CD8-positive, alpha-beta memory T cell (primary cell): Measurements from ENCODE around the gene MOB3B. TPM values are rescaled to one million over a fixed set of nuclear protein-coding genes. Genes with fewer than 3 reads are reported as not detected.

Experiments used
- CTCF ChIA-PET: fragments of 350-600 bp; sonication (Branson Sonifier 250); formaldehyde crosslinking; loops from one replicate; lab custom pipeline; 2021; ENCODE audit warnings: antibody characterized with exemption; lab: Charles Lee
- POLR2A ChIA-PET: fragments of 350-600 bp; sonication (Branson Sonifier 250); formaldehyde crosslinking; loops from one replicate; lab custom pipeline; 2021; ENCODE audit warnings: antibody characterized with exemption; lab: Charles Lee
- DNase-seq, 5 donors: peaks; one replicate each; pipeline versions ENCODE4 v3.0.0 to v3.0.0-alpha.2; 2020 to 2022; ENCODE audit warnings: mixed read lengths in 1 of 5
- H3K27ac ChIP-seq: one replicate; pipeline ENCODE4 v1.7.0; 2013; ENCODE audit warnings: low read depth, mild to moderate bottlenecking, low read length, moderate library complexity
- H3K27me3 ChIP-seq: 2 replicates; pipeline ENCODE4 v1.7.0; 2013; ENCODE audit warnings: low read length, mild to moderate bottlenecking; ENCODE audit not compliant: insufficient read depth, poor library complexity, severe bottlenecking
- H3K36me3 ChIP-seq: 2 replicates; pipeline ENCODE4 v1.7.0; 2013; ENCODE audit warnings: mild to moderate bottlenecking, low read length, moderate library complexity; ENCODE audit not compliant: insufficient read depth
- H3K4me1 ChIP-seq: 2 replicates; pipeline ENCODE4 v1.7.0; 2013; ENCODE audit warnings: mild to moderate bottlenecking, low read length, moderate library complexity; ENCODE audit not compliant: insufficient read depth
- H3K4me3 ChIP-seq: 2 replicates; pipeline ENCODE4 v1.7.0; 2013; ENCODE audit warnings: mild to moderate bottlenecking, low read length
- H3K9me3 ChIP-seq: 2 replicates; pipeline ENCODE4 v1.7.0; 2013; ENCODE audit warnings: mild to moderate bottlenecking, low read length
- H3K27ac Mint-ChIP-seq, 8 donors: one replicate each; pipeline ENCODE4 v1.8.0; 2020 to 2021; ENCODE audit warnings: mixed read lengths in 8 of 8, mild to moderate bottlenecking in 6 of 8, inconsistent platforms in 3 of 8, moderate library complexity in 3 of 8
- H3K27me3 Mint-ChIP-seq, 2 donors: one replicate each; pipeline ENCODE4 v1.8.0; 2020 to 2021; ENCODE audit warnings: mixed read lengths in 2 of 2, mild to moderate bottlenecking in 1 of 2, moderate library complexity in 1 of 2
- H3K36me3 Mint-ChIP-seq, 3 donors: one replicate each; pipeline ENCODE4 v1.8.0; 2020 to 2021; ENCODE audit warnings: mixed read lengths in 3 of 3, inconsistent platforms in 1 of 3, mild to moderate bottlenecking in 1 of 3
- H3K4me1 Mint-ChIP-seq, 3 donors: one replicate each; pipeline ENCODE4 v1.8.0; 2020 to 2021; ENCODE audit warnings: mixed read lengths in 3 of 3, inconsistent platforms in 1 of 3, mild to moderate bottlenecking in 1 of 3
- H3K4me3 Mint-ChIP-seq, 7 donors: one replicate each; pipeline ENCODE4 v1.8.0; 2020 to 2021; ENCODE audit warnings: mixed read lengths in 7 of 7, mild to moderate bottlenecking in 6 of 7, moderate library complexity in 4 of 7, inconsistent platforms in 2 of 7
- H3K9me3 Mint-ChIP-seq, 5 donors: one replicate each; pipeline ENCODE4 v1.8.0; 2020 to 2022; ENCODE audit warnings: mixed read lengths in 5 of 5, mild to moderate bottlenecking in 3 of 5, moderate library complexity in 2 of 5, inconsistent platforms in 1 of 5
- polyA plus RNA-seq: library from polyadenylated mRNA; unstranded; fragments of 300-500 nt; fragmentation: Illumina TruSeq; gene quantifications from one replicate; pipeline ENCODE4 v1.2.3, GENCODE V29; 2021
- total RNA-seq, 2 experiments: library from RNA; stranded (reverse); gene quantifications; one replicate each; pipeline ENCODE4 v1.2.3, GENCODE V29; 2021

The MOB3B gene
- total and polyA plus RNA-seq, 3 experiments from 2014 or later, result 0.07 to 0.29 (median 0.20) TPM

- POLR2A ChIA-PET, result no interaction called here
- Mint-ChIP-seq H3K9me3 (no peaks in the 10 kb centered on the region), H3K27me3 (no peaks in the 10 kb centered on the region), H3K36me3 (peaks cover 0 to 9% (median 8%) of the 10 kb centered on the region in 3 donors), H3K4me3 (no peak overlapping the region), H3K27ac (no peak overlapping the region), H3K4me1 (peaks cover 1 to 8% (median 6%) of the 10 kb centered on the region in 3 donors)
- no peaks in the 10 kb centered on the region for H3K9me3 ChIP-seq
- H3K36me3 ChIP-seq, result no peaks in the 10 kb centered on the region
- CTCF ChIA-PET, result no interaction called here
- H3K4me1 ChIP-seq, result no peaks in the 10 kb centered on the region
- H3K27me3 ChIP-seq, result no peaks in the 10 kb centered on the region
- DNase-seq, result no peak
- no peak overlapping the region for H3K4me3 ChIP-seq
- H3K27ac ChIP-seq, result no peak overlapping the region
Observed at GRCh38 chr9:27533311-27533710, 3.7 kb upstream of the MOB3B start.

DNA sequence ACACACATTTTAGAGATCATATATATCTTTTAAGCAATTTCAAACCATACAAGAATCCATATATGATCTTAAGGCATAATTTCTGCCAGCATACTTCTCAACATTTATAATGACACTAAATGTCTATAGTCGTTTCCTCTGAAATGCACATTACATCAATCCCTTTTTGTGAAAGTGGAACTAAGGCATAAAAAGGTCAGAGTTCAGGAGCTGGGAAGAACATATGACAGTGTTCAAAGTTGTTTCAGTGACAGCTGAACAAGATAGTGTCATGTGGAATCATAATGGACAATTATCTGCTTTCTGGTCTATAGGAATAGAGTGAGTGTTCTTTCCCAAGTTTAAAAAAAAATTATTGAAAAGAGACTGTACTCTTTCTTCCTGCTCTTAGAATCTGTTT is 2.4 kb upstream of the MOB3B start:
- peaks cover 7 to 15% (median 10%) of the 10 kb centered on the region in 3 donors for H3K4me1 Mint-ChIP-seq
- no peak overlapping the region for H3K27ac Mint-ChIP-seq
- peaks cover 0 to 9% (median 4%) of the 10 kb centered on the region in 3 donors for H3K36me3 Mint-ChIP-seq
- Histone ChIP-seq H3K36me3 (no peaks in the 10 kb centered on the region), H3K27me3 (no peaks in the 10 kb centered on the region), H3K4me3 (no peak overlapping the region), H3K4me1 (peaks cover 7% of the 10 kb centered on the region), H3K9me3 (no peaks in the 10 kb centered on the region), H3K27ac (no peak overlapping the region)
- no peaks in the 10 kb centered on the region for H3K9me3 Mint-ChIP-seq
- CTCF ChIA-PET, result no interaction called here
- DNase-seq, result no peak
- POLR2A ChIA-PET, result no interaction called here
- H3K27me3 Mint-ChIP-seq, result no peaks in the 10 kb centered on the region
- H3K4me3 Mint-ChIP-seq, result no peak overlapping the region

- H3K27me3 ChIP-seq, result no peaks in the 10 kb centered on the region
- ChIA-PET POLR2A (interaction anchor here (2.0 kb wide), 1 partner anchor 198 kb away, joined by 6 read pairs; no protein-coding TSS in a partner anchor), CTCF (interaction anchor here (2.0 to 2.1 kb wide), 2 partner anchors 9 to 198 kb away, joined by 12 to 27 read pairs; no protein-coding TSS in a partner anchor)
- no peaks in the 10 kb centered on the region for H3K36me3 ChIP-seq
- peaks cover 7% of the 10 kb centered on the region for H3K4me1 ChIP-seq
- no peak for DNase-seq
- H3K36me3 Mint-ChIP-seq, result peaks cover 0 to 9% (median 4%) of the 10 kb centered on the region in 3 donors
- H3K27ac ChIP-seq, result no peak overlapping the region
- H3K27ac Mint-ChIP-seq, result peak overlapping the region in 1 of 8 donors; percentile 61
- H3K9me3 Mint-ChIP-seq, result no peaks in the 10 kb centered on the region
- no peaks in the 10 kb centered on the region for H3K27me3 Mint-ChIP-seq
- no peaks in the 10 kb centered on the region for H3K9me3 ChIP-seq
- H3K4me3 ChIP-seq, result no peak overlapping the region
- peaks cover 7 to 15% (median 10%) of the 10 kb centered on the region in 3 donors for H3K4me1 Mint-ChIP-seq
- H3K4me3 Mint-ChIP-seq, result peak overlapping the region in 1 of 7 donors; percentile 31
Observed at GRCh38 chr9:27530915-27531755, 1.5 kb upstream of the MOB3B start.

- POLR2A ChIA-PET, result interaction anchor here (2.0 kb wide), 1 partner anchor 195 kb away, joined by 6 read pairs; no protein-coding TSS in a partner anchor
- CTCF ChIA-PET, result interaction anchor here (0.7 to 2.1 kb wide), 18 partner anchors 11 to 201 kb away, joined by 3 to 27 read pairs (median 5); no protein-coding TSS in a partner anchor
- Mint-ChIP-seq H3K36me3 (peaks cover 0 to 2% (median 0%) of the 10 kb centered on the region in 3 donors), H3K27me3 (no peaks in the 10 kb centered on the region), H3K4me1 (peaks cover 7 to 15% (median 10%) of the 10 kb centered on the region in 3 donors), H3K9me3 (no peaks in the 10 kb centered on the region), H3K4me3 (peak overlapping the region; percentile 86 to 95 (median 90)), H3K27ac (peak overlapping the region in 7 of 8 donors; percentile 38 to 86 (median 77))
- no peaks in the 10 kb centered on the region for H3K9me3 ChIP-seq
- no peaks in the 10 kb centered on the region for H3K27me3 ChIP-seq
- peak overlapping the region; percentile 26 for H3K27ac ChIP-seq
- H3K4me3 ChIP-seq, result peak overlapping the region; percentile 74
- peak; percentile 6 to 55 (median 33) for DNase-seq
- peaks cover 7% of the 10 kb centered on the region for H3K4me1 ChIP-seq
- H3K36me3 ChIP-seq, result no peaks in the 10 kb centered on the region
Observed at GRCh38 chr9:27528886-27529315, 713 bp downstream of the MOB3B start.

DNA sequence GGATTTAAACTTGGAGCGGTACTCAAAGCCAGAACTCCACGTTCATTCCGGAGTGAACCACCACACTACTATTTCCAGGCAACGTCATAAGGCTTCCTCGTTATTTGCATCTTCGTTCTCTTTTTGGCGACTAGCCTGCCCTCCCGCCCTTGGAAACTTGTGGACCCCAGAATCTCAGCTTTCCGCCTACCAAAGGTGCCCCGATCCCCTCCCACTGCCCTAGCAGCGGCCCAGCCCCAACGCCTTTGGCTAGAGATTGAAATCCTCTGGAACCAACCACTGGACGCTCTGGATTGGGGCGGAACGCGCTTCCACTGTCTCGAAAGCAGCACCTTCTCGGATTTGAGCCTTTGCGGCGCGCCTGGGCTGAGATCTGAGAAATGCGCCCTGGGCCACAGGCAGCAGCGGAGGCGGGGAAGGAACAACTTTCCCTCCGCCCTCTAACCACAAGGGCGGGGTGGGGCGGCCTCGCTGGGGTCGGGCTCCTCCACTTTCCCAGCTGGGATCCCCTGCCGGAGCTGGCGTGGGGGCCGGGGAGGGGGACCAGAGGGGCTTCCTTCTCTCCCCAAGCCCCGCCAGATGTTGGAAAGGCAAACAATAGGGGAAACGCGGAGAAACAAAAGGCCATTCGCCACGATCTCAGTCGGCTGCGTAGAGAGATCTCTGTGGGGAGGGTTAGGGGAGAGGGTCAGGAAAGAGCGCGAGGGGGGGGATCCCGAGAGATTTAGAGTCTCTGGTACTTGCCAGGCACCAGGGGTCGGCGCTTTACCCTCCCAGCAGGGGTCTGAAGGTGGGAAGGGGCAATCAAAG is 1.3 kb downstream of the MOB3B start:
- H3K9me3 ChIP-seq, result no peaks in the 10 kb centered on the region
- Mint-ChIP-seq H3K9me3 (no peaks in the 10 kb centered on the region), H3K27me3 (no peaks in the 10 kb centered on the region), H3K4me1 (peaks cover 7 to 15% (median 10%) of the 10 kb centered on the region in 3 donors), H3K27ac (peak overlapping the region in 7 of 8 donors; percentile 41 to 86 (median 77)), H3K4me3 (peak overlapping the region; percentile 86 to 95 (median 90)), H3K36me3 (peaks cover 0 to 2% (median 0%) of the 10 kb centered on the region in 3 donors)
- H3K36me3 ChIP-seq, result no peaks in the 10 kb centered on the region
- peak overlapping the region; percentile 74 for H3K4me3 ChIP-seq
- H3K27me3 ChIP-seq, result no peaks in the 10 kb centered on the region
- peaks cover 7% of the 10 kb centered on the region for H3K4me1 ChIP-seq
- peak; percentile 12 to 56 (median 43) for DNase-seq
- ChIA-PET CTCF (no interaction called here), POLR2A (no interaction called here)
- peak overlapping the region; percentile 26 for H3K27ac ChIP-seq

DNA sequence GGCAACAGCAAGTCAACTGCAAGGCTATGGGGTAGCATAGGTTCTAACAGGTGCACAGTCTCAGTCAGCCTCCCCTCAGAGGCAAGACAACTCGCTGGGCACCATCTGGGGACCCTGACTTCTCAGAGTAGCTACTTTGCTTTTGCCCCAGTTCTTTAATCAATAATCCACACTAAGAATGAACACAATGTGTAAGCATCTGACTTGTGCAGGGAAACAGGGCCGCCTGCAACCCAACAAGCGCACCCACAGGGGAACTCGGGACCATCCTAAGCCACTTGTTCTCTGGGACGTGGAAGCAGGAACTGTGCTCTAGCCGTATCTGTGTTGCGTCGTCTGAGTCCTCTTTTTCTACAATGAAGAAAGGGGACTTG is 1.9 kb downstream of the MOB3B start:
- Histone ChIP-seq H3K9me3 (no peaks in the 10 kb centered on the region), H3K27me3 (no peaks in the 10 kb centered on the region), H3K4me3 (peak overlapping the region; percentile 74), H3K36me3 (no peaks in the 10 kb centered on the region), H3K27ac (peak overlapping the region; percentile 7), H3K4me1 (peaks cover 7% of the 10 kb centered on the region)
- Mint-ChIP-seq H3K27me3 (no peaks in the 10 kb centered on the region), H3K27ac (peak overlapping the region in 2 of 8 donors; percentile 13 to 81), H3K4me3 (peak overlapping the region; percentile 86 to 95 (median 90)), H3K4me1 (peaks cover 7 to 15% (median 10%) of the 10 kb centered on the region in 3 donors), H3K9me3 (no peaks in the 10 kb centered on the region), H3K36me3 (peaks cover 0 to 2% (median 0%) of the 10 kb centered on the region in 3 donors)
- DNase-seq, result no peak
- ChIA-PET POLR2A (no interaction called here), CTCF (no interaction called here)

- H3K9me3 Mint-ChIP-seq, result no peaks in the 10 kb centered on the region
- Histone ChIP-seq H3K27me3 (no peaks in the 10 kb centered on the region), H3K4me1 (peaks cover 7% of the 10 kb centered on the region), H3K4me3 (no peak within 1 kb of the TSS), H3K9me3 (no peaks in the 10 kb centered on the region), H3K36me3 (no peaks in the 10 kb centered on the region), H3K27ac (no peak within 1 kb of the TSS)
- peaks cover 6 to 13% (median 7%) of the 10 kb centered on the region in 3 donors for H3K4me1 Mint-ChIP-seq
- CTCF ChIA-PET, result interaction anchor here (1.2 kb wide), 1 partner anchor 49 kb away, joined by 4 read pairs; the partner anchor contains the start of gene C9orf72
- peak within 1 kb of the TSS in 1 of 8 donors; percentile 29 for H3K27ac Mint-ChIP-seq
- DNase-seq, result no peak
- peaks cover 4% of the 10 kb centered on the region in 2 donors for H3K27me3 Mint-ChIP-seq
- H3K36me3 Mint-ChIP-seq, result peaks cover 0 to 7% (median 2%) of the 10 kb centered on the region in 3 donors
- POLR2A ChIA-PET, result no interaction called here
- H3K4me3 Mint-ChIP-seq, result peak within 1 kb of the TSS in 1 of 7 donors; percentile 17
Observed at GRCh38 chr9:27524236-27524635, 5.4 kb downstream of the MOB3B start, which contains the start of gene IFNK. TSS of gene IFNK (plus strand) at chr9:27524290. CDS start at chr9:27524337, 47 bp downstream.
